Panc1 (cell line): ENCODE results near the gene INHA. TPM values are rescaled to one million over a fixed set of nuclear protein-coding genes. Genes with fewer than 3 reads are reported as not detected.

Experiments used
- ATAC-seq: fragments of 200-7000 bp; cut with Tn5 transposase; 2 replicates; pipeline ENCODE4 v1.9.1; 2020; ENCODE audit warnings: mild to moderate bottlenecking, moderate library complexity
- BruUV-seq: library from RNA; stranded (reverse); fragments of 400-500 nt; replicated peaks from 2 replicates; lab custom pipeline; 2021; lab: Mats Ljungman, UMichigan
- CTCF ChIA-PET: fragments of 300-600 bp; sonication (Branson Sonifier 250); formaldehyde crosslinking; loops from one replicate; lab custom pipeline; 2022; ENCODE audit warnings: antibody characterized with exemption; lab: Charles Lee
- POLR2A ChIA-PET: fragments of 300-600 bp; sonication (Branson Sonifier 250); formaldehyde crosslinking; loops from one replicate; lab custom pipeline; 2022; ENCODE audit warnings: antibody characterized with exemption; lab: Charles Lee
- DNase-seq: peaks from one replicate; pipeline ENCODE4 v3.0.0-alpha.2; 2010; ENCODE audit warnings: low read depth, low spot score
- H3K27ac ChIP-seq: 2 replicates; pipeline ENCODE4 v1.5.1; 2011; ENCODE audit warnings: mild to moderate bottlenecking, low read length, inconsistent platforms
- H3K27me3 ChIP-seq: fragments of 200-500 bp; sonication (Bioruptor generic); 2 replicates; pipeline ENCODE4 v1.6.0; 2014; ENCODE audit warnings: low read length, inconsistent platforms; ENCODE audit not compliant: control insufficient read depth, insufficient read depth
- H3K36me3 ChIP-seq: fragments of 200-500 bp; sonication (Bioruptor generic); 2 replicates; pipeline ENCODE4 v1.5.1; 2014; ENCODE audit warnings: inconsistent platforms, mild to moderate bottlenecking, low read length, moderate library complexity; ENCODE audit not compliant: control insufficient read depth, insufficient read depth
- H3K4me1 ChIP-seq: 2 replicates; pipeline ENCODE4 v1.5.1; 2011; ENCODE audit warnings: inconsistent platforms, mild to moderate bottlenecking, low read length, moderate library complexity; ENCODE audit not compliant: control insufficient read depth, insufficient read depth
- H3K4me3 ChIP-seq, 2 experiments: 2 replicates each; pipeline ENCODE4 v1.5.1; 2011 to 2012; ENCODE audit warnings: low read depth in 2 of 2, low read length in 2 of 2, mild to moderate bottlenecking in 2 of 2, inconsistent platforms in 1 of 2, moderate library complexity in 1 of 2
- H3K9me3 ChIP-seq: fragments of 200-500 bp; sonication (Bioruptor generic); 2 replicates; pipeline ENCODE4 v1.5.1; 2014; ENCODE audit warnings: low read depth, mild to moderate bottlenecking, inconsistent platforms, low read length, moderate library complexity; ENCODE audit not compliant: control insufficient read depth, insufficient read depth
- CTCF ChIP-seq: fragments of 450-650 bp; IDR thresholded peaks from 2 replicates; pipeline ENCODE4 v1.5.1; 2017; ENCODE audit warnings: mild to moderate bottlenecking
- POLR2AphosphoS5 ChIP-seq: IDR thresholded peaks from 2 replicates; pipeline ENCODE4 v1.6.1; 2012; ENCODE audit warnings: mild to moderate bottlenecking, low read depth, low read length, moderate library complexity
- REST ChIP-seq, 2 experiments: IDR thresholded peaks; 2 replicates each; pipeline ENCODE4 v1.6.1; 2011 to 2012; ENCODE audit warnings: low read depth in 2 of 2, control low read depth in 1 of 2, low read length in 1 of 2, mild to moderate bottlenecking in 1 of 2, moderate library complexity in 1 of 2; ENCODE audit not compliant: insufficient read depth in 1 of 2
- SIN3A ChIP-seq: IDR thresholded peaks from 2 replicates; pipeline ENCODE4 v1.6.1; 2012; ENCODE audit warnings: low read depth, mild to moderate bottlenecking, low read length, moderate library complexity, borderline replicate concordance; ENCODE audit not compliant: insufficient read depth
- TCF7L2 ChIP-seq: IDR thresholded peaks from 2 replicates; pipeline ENCODE4 v1.6.1; 2011; ENCODE audit warnings: mild to moderate bottlenecking, low read depth, low read length, inconsistent platforms
- in situ Hi-C: cut with HindIII; loops from 2 replicates; pipeline ENCODE4 v1.10.0; 2016; ENCODE audit warnings: low sequenced_read_pairs, low pct_unique_long_range_greater_than_20kb
- intact Hi-C: fragments of 100-400 bp; cut with micrococcal nuclease; formaldehyde crosslinking; loops from one replicate; pipeline ENCODE4 v1.10.0; 2022; ENCODE audit not compliant: unreplicated experiment
- total RNA-seq: library from RNA; stranded (reverse); gene quantifications from one replicate; pipeline ENCODE4 v1.2.1, GENCODE V29; 2021; ENCODE audit not compliant: unreplicated experiment

The INHA gene
- total RNA-seq, 1 experiment from 2014 or later, result 1.2 TPM

DNA sequence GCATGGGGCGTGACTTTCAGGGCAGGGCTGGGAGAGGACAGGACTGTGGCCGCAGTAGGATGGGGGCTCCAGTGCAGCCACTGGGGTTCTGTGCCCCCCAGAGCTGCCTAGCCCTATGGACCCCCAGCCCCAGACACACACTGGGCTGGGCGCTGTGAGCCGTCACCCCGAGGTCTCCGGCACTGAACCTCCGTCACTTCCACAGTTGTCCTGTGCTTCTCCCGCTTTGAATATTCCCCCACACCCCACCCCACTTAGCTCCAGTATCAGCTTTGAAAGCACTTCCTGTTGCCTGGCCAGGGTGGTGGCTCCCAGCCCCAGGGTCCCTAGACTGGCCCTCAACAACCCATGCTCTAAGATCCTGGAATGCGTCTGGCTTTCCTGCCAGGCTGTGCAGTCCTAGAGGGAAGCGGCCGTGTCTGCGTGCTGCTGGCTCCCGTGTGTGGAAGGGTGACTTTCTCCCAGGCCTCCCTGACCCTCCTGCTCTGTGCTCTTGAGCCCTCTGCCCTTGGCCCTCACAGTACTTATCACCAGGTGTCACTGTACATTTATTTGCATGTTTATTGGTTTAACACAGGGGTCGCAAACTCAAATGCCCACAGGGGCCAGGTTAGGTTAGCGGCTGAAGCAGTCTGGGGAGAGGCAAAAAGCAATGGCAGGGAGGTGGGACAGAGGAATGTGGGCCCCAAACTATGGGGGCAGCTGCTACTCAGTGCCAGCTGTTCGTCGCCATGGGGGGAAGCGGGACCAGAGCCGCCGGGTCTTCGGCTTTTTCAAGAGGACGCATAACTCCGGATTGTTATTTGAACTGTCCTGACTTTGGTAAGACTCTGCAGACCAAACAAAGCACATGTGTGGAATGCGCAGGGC is 10.7 kb upstream of the INHA start:
- no peak overlapping the region for H3K4me3 ChIP-seq
- no peaks in the 10 kb centered on the region for H3K36me3 ChIP-seq
- TF ChIP-seq POLR2AphosphoS5, result no peak
- TF ChIP-seq TCF7L2, result no peak
- no peak for TF ChIP-seq REST (IDR thresholded peaks at IDR 0.05; ENCODE audit: insufficient read depth in 1 of 2, low read depth in 2 of 2, low read length in 1 of 2)
- TF ChIP-seq SIN3A, result no peak
- TF ChIP-seq CTCF, result no peak
- no peaks in the 10 kb centered on the region for H3K27me3 ChIP-seq
- DNase-seq, result no peak
- peaks cover 7% of the 10 kb centered on the region for H3K4me1 ChIP-seq
- H3K27ac ChIP-seq, result no peak overlapping the region
- no peaks in the 10 kb centered on the region for H3K9me3 ChIP-seq
- CTCF ChIA-PET, result interaction anchor here (1.0 to 2.0 kb wide), 2 partner anchors 9 to 128 kb away, joined by 3 to 6 read pairs; partner anchors contain the start of gene OBSL1
- POLR2A ChIA-PET, result no interaction called here
- peak; percentile 38; the same call in 1 of the 2 replicates for ATAC-seq
- intact Hi-C loops, result no loop called here
- no TSS peak for BruUV-seq
- in situ Hi-C loops, result no loop called here

GRCh38 chr2:219562049-219563020 is 9.8 kb upstream of the INHA start:
- Histone ChIP-seq H3K4me3 (no peak overlapping the region), H3K27ac (no peak overlapping the region), H3K4me1 (peaks cover 7% of the 10 kb centered on the region), H3K27me3 (no peaks in the 10 kb centered on the region), H3K9me3 (no peaks in the 10 kb centered on the region), H3K36me3 (no peaks in the 10 kb centered on the region)
- intact Hi-C loops, result no loop called here
- TF ChIP-seq POLR2AphosphoS5 (no peak), CTCF (no peak), TCF7L2 (no peak), SIN3A (no peak)
- CTCF ChIA-PET, result no interaction called here
- BruUV-seq, result no TSS peak
- ATAC-seq (no peak; the same call in 1 of the 2 replicates), DNase-seq (no peak)
- in situ Hi-C loops, result no loop called here
- POLR2A ChIA-PET, result interaction anchor here (0.6 kb wide), 1 partner anchor 225 kb away, joined by 3 read pairs; no protein-coding TSS in a partner anchor
